CD4-positive, alpha-beta T cell treated with Interferon alpha-2 for 1 hour (primary cell): Measurements from ENCODE around the gene ZNF141.
"Not testable (repeated sequence)": the region's sequence is repeated elsewhere in the genome, so short reads cannot be mapped to it uniquely, and the experiment has no call there.

ENCODE experiments used
- DNase-seq, 2 donors: peaks; one replicate each; pipeline ENCODE4 v3.0.0-alpha.2; 2020 to 2022

ZNF141 gene

GRCh38 chr4:337143-337931 is at the start of gene ZNF141:
TSS of gene ZNF141 (plus strand) at chr4:337814. CDS start at chr4:337984, 170 bp downstream.
- DNase-seq, result peak; percentile 93 to 95

- no peak for DNase-seq
Measured at GRCh38 chr4:288891-289290, 48.7 kb upstream of the ZNF141 start.

- DNase-seq, result no peak
Measured at GRCh38 chr4:294732-295131, 42.9 kb upstream of the ZNF141 start.

GRCh38 chr4:302381-302780 is 35.2 kb upstream of the ZNF141 start:
- DNase-seq, result no peak

- DNase-seq, result not testable (repeated sequence)
Measured at GRCh38 chr4:304516-304915, 33.1 kb upstream of the ZNF141 start.

GRCh38 chr4:304969-305680 is 32.5 kb upstream of the ZNF141 start, which contains the start of gene ZNF732:
TSS of gene ZNF732 (minus strand) at chr4:305474. CDS start at chr4:305310, 164 bp downstream.
- DNase-seq, result no peak

GRCh38 chr4:306551-306961 is 31.1 kb upstream of the ZNF141 start:
- DNase-seq, result peak in 1 of 2 donors; percentile 22

GRCh38 chr4:309807-310206 is 27.8 kb upstream of the ZNF141 start:
- DNase-seq, result no peak

- DNase-seq, result no peak
Measured at GRCh38 chr4:314296-314903, 23.2 kb upstream of the ZNF141 start.

GRCh38 chr4:328729-329128 is 8.9 kb upstream of the ZNF141 start:
- no peak for DNase-seq

- no peak for DNase-seq
Measured at GRCh38 chr4:335515-335914, 2.1 kb upstream of the ZNF141 start.

- no peak for DNase-seq
Measured at GRCh38 chr4:336099-336892, 1.3 kb upstream of the ZNF141 start.

GRCh38 chr4:336893-337142 is 796 bp upstream of the ZNF141 start:
- DNase-seq, result no peak

- peak in 1 of 2 donors; percentile 54 for DNase-seq
Measured at GRCh38 chr4:337932-338758, 531 bp downstream of the ZNF141 start.

GRCh38 chr4:338759-339097 is 1.1 kb downstream of the ZNF141 start:
- no peak for DNase-seq

- no peak for DNase-seq
Measured at GRCh38 chr4:340011-340410, 2.4 kb downstream of the ZNF141 start.

GRCh38 chr4:373062-373839 is 35.6 kb downstream of the ZNF141 start:
- DNase-seq, result no peak

- DNase-seq, result no peak
Measured at GRCh38 chr4:374298-375160, 36.9 kb downstream of the ZNF141 start.

GRCh38 chr4:384311-385010 is 46.8 kb downstream of the ZNF141 start:
- no peak for DNase-seq
